ENCODE results near the gene TRIM74.
"Not testable (repeated sequence)": the region's sequence is repeated elsewhere in the genome, so short reads cannot be mapped to it uniquely, and the experiment has no call there.

The TRIM74 gene

GRCh38 chr7:72954563-72955198 is 14.6 kb downstream of the TRIM74 start:
- DNase-seq (ENCODE audit: low read depth), result not testable (repeated sequence)

GRCh38 chr7:72953901-72954562 is 15.2 kb downstream of the TRIM74 start:
- not testable (repeated sequence) for DNase-seq (ENCODE audit: low read depth)

DNA sequence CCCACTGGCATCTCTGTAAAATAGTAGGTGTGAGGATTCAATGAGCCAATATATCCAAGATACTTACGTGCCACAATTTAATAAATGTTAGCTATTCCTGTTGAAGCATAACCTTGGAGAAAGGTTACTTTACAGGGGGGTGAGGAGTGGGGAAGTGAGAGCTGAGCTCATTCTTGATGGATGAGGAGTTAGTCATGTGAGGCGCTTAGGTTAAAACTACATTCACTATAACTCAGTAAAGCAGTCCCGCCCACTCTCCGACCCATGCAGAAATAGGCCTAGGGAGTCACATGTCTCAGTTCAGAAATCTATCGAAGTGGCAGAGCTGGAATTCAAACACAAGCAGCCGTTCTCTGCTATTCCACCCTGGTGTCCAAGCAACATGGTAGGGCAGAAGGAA is 18.8 kb downstream of the TRIM74 start:
- not testable (repeated sequence) for DNase-seq (ENCODE audit: low read depth)

DNA sequence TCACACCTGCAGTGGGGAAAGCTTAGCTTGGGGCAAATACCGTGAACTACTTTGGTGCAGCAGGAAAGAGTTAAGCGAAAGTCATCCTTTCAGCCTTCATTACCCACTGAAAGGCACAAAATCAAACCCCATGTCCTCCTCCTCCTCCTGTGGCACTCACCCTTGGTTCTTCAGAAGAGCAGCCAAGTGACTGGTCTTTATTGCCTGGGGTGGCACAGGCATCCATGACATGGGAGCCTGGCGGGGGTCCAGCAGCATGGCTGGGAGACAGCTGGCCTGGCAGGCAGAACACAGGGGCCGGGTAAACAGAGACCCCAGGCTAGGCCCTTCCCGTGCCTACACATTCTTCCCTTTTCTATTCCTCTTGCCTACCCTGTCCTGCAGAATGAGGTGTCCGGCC is 19.6 kb downstream of the TRIM74 start:
- DNase-seq (ENCODE audit: low read depth), result not testable (repeated sequence)

DNA sequence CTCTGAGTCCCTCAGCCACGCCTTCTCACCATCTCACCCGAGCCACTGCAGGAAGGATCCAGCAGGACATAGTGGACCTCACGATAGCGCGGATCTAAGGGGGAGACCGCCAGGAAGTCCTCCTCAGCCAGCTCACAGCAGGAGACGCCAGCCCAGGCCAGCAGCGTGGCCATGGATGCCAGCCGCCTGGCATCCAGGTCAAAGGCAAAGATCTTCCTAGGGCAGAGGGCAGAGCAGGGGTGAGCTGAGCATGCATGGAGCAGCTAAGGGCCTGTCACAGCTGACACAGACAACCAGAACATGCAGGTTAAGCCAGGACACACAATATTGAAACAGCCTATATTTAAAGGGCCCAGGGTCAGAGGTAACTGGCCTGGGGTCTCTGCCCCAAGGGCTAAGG is 20.0 kb downstream of the TRIM74 start:
- DNase-seq (ENCODE audit: low read depth), result not testable (repeated sequence)

- DNase-seq (ENCODE audit: low read depth), result not testable (repeated sequence)
Observed at GRCh38 chr7:72948714-72949113, 20.6 kb downstream of the TRIM74 start.

DNA sequence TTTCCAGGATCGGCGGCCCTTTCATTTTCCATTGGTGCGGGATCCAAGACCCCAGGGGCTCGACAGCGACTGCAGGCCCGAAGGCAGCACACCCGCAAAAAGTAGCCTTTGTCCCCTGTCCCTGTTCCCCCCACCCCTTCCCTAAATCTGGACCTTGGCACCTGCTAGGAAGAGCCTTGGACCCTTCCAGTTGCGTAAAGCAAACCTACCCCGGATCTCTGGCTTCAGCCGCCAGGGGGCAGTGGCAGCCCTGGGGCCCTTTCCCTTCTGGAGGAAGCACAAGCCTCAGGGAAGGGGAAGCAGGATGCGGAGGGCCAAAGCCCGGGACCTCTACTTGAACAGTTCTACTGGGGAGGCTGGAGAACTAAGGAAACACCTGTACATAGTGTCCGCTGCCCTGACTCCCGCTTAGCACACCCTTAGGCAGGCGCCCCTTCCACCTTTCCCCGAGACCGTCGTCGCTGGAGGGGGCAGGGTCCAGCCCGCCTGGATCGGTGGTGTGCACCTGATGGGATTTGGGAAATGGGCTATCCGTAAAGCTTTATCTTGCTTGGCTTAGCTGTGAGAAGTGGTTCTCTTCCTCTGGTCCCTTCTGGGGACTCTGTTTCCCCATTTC is 23.0 kb downstream of the TRIM74 start:
- DNase-seq (ENCODE audit: low read depth), result not testable (repeated sequence)

- DNase-seq (ENCODE audit: low read depth), result not testable (repeated sequence)
Observed at GRCh38 chr7:72945597-72945996, 23.7 kb downstream of the TRIM74 start.

DNA sequence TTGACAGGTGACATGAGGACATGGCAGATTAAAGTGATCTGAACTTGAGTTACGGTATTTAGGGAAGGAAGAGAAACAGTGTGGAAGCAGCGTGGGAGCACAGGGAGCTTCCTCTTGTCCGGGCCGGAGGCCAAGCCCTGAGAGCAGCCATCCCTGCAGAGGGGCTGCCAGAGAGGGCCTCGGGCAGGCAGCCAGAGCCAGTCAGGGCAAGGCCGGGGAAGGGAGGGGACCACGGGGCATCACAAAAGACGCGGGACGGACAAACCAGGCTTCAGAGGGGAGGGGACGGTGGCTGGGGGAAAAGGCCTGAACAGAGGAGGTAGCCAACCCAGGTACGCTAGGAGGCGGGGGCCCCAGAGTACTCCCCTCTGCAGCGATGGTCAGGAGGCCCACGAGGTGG is 24.3 kb downstream of the TRIM74 start:
- DNase-seq (ENCODE audit: low read depth), result not testable (repeated sequence)

- not testable (repeated sequence) for DNase-seq (ENCODE audit: low read depth)
Observed at GRCh38 chr7:72942956-72943355, 26.3 kb downstream of the TRIM74 start.

DNA sequence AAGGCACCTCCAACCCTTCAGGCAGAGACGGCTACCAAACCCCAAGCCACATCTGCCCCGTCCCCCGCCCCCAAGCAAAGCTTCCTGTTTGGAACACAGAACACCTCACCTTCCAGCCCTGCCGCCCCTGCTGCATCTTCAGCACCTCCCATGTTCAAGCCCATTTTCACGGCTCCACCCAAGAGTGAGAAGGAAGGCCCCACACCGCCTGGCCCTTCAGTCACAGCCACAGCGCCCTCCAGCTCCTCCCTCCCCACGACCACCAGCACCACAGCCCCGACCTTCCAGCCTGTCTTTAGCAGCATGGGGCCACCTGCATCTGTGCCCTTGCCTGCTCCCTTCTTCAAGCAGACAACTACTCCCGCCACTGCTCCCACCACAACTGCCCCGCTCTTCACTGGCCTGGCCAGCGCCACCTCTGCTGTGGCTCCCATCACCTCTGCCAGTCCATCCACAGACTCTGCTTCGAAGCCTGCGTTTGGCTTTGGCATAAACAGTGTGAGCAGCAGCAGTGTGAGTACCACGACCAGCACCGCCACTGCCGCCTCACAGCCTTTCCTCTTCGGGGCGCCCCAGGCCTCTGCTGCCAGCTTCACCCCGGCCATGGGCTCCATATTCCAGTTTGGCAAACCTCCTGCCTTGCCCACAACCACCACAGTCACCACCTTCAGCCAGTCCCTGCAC is 27.1 kb downstream of the TRIM74 start:
- not testable (repeated sequence) for DNase-seq (ENCODE audit: low read depth)

GRCh38 chr7:72928216-72928615 is 41.0 kb downstream of the TRIM74 start:
- not testable (repeated sequence) for DNase-seq (ENCODE audit: low read depth)

DNA sequence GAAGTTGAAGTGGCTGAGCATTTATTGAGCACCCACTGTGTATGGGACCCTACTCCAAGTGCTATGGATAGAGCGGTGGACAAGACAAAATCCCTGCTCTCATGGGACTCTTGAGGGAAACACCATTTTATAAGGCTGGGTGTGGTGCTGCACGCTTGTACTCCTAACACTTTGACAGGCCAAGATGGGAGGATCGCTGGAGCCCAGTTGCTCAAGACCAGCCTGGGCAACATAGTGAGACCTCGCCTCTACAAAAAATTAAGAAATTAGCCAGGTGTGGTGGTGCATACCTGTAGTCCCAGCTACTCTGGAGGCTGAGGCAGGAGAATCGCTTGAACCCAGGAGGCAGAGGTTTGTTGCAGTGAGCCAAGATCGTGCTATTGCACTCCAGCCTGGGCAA is 41.5 kb downstream of the TRIM74 start:
- not testable (repeated sequence) for DNase-seq (ENCODE audit: low read depth)

- peak; percentile 38 for DNase-seq (ENCODE audit: low read depth)
Observed at GRCh38 chr7:72925546-72926120, 43.6 kb downstream of the TRIM74 start.

DNA sequence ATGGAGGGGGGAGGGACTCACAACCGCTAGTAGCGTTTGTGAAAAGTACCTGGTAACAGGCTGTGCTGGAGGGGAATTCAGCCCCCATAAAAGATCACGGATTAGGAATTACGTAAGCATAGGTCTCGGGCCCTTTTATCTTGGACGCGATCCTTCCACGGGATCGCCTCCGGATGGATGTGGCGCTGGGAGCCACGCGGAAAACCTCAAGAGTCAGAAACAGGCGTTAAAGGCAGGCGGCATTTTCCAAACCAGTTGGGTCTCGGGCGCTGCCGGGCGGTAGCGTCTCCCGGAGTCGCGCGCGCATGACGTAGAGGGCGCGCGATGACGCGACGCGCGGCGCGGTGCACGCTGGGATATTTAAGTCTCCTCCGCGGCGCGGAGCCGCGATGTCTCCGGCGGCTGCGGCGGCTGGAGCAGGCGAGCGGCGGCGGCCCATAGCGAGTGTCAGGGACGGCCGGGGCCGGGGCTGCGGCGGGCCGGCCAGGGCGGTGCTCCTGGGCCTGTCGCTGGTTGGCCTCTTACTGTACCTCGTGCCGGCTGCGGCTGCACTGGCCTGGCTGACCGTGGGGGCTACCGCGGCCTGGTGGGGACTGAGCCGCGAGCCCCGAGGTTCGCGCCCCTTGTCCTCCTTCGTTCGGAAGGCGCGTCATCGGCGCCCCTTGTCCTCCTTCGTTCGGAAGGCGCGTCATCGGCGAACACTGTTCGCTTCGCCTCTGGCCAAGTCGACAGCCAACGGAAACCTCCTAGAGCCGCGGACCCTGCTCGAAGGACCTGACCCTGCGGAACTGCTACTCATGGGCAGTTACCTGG is 44.3 kb downstream of the TRIM74 start, which contains the start of gene POM121:
Gene POM121, plus strand, starts transcription at position 363 of the 813 bp plus-strand sequence. Its CDS starts 27 bp downstream, at position 390.
- peak; percentile 84 for DNase-seq (ENCODE audit: low read depth)

DNA sequence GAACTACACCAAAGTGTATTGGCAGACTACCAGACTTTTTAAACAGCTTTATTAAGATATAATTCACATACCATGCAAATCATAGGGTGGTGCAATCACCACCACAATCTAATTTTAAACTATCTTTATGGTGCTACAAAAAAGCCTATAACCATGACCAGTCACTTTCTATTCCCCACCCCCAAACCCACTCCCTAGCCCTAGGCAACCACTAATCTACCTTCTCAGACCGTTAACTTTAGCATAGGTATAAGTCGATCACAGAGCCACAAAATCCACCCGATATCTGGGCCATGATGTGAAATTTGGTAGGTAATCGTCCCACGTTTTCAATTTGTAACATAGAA is 44.9 kb downstream of the TRIM74 start:
- no peak for DNase-seq (ENCODE audit: low read depth)

DNA sequence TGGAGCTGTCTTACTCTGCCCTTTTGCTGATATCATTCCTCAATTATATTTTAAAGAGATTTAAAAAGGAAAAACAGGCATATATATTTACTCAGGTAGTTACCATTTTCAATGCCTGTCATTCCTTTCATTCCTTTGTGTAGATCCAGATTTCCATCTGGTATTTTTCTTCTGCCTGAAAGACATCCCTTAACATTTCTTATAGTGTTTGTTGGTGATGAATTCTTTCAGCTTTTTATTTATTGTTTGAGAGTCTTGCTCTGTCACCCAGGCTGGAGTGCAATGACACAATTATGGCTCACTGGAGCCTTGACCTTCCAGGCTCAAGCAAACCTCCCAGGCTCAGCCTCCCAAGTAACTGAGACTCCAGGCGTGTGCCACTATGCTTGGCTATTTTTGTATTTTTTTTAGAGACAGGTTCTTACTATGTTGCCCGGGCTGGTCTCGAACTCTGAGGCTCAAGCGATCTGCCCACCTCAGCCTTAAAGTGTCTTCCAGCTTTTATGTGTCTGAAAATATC is 50.0 kb downstream of the TRIM74 start:
- DNase-seq (ENCODE audit: low read depth), result no peak

- DNase-seq (ENCODE audit: low read depth), result peak; percentile 46
Observed at GRCh38 chr7:72914756-72915525, 54.3 kb downstream of the TRIM74 start.

GRCh38 chr7:72913750-72914149 is 55.5 kb downstream of the TRIM74 start:
- DNase-seq (ENCODE audit: low read depth), result not testable (repeated sequence)

DNA sequence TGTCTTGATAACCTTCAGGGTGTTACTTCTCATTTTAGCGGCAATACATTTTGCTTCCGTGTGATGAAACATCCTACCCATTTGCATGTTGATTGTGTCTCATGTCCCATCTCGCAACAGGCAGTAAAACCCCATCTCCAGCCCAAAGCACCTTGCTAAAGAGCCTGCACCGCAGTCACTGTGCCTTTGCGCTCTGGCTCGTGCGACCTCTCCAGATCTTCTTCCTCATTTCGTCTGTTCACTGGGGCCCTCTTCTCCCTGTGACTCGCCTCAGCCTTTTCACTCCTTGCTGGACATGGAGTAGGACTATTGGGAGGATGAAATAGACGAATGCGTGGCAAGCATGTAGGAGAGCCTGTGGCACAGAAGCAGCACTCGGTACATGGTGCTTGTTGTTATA is 57.9 kb downstream of the TRIM74 start:
- not testable (repeated sequence) for DNase-seq (ENCODE audit: low read depth)

All from fibroblast of gingiva (primary cell).